Measurements from ENCODE around the gene NRM.
"Not testable (repeated sequence)": the region's sequence is repeated elsewhere in the genome, so short reads cannot be mapped to it uniquely, and the experiment has no call there.

NRM gene, protein sequence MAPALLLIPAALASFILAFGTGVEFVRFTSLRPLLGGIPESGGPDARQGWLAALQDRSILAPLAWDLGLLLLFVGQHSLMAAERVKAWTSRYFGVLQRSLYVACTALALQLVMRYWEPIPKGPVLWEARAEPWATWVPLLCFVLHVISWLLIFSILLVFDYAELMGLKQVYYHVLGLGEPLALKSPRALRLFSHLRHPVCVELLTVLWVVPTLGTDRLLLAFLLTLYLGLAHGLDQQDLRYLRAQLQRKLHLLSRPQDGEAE

GRCh38 chr6:30690403-30691207 is at the start of gene NRM:
Gene NRM (minus strand): TSS chr6:30690984. CDS start chr6:30690974, 10 bp downstream.
- DNase-seq (ENCODE audit: low read depth in 4 of 4, low spot score in 1 of 4): peak; percentile 54 to 76 (median 70)

GRCh38 chr6:30740540-30740870 is 49.7 kb upstream of the NRM start:
- no peak for DNase-seq (ENCODE audit: low read depth in 4 of 4, low spot score in 1 of 4)

GRCh38 chr6:30738532-30738931 is 47.7 kb upstream of the NRM start:
- DNase-seq (ENCODE audit: low read depth in 4 of 4, low spot score in 1 of 4): no peak

DNA sequence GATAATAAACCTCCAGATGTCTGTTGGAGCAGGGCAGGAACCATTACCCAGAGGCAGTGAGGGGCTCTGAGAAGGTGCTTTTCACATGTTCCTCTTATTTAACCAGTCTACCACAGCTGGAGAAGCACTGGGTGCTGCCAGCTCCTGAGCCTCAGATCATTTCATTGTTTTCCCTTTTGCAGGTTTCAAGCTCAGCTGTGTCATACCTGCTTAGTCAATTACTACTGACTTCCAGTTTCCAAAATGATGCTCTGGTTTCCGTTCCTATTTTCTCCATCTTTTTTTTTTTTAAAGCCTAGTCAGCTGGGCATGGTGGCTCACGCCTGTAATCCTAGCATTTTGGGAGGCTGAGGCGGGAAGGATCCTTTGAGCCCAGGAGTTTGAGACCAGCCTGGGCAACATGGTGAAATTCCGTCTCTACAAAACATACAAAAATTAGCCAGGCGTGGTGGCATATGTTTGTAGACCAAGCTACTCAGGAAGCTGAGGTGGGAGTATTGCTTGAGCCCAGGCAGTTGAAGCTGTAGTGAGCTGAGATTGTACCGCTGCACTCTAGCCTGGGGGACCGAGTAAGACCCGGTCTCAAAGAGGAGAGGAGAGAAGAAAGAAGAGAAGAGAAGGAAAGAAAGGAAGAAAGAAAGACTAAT is 45.0 kb upstream of the NRM start:
- DNase-seq (ENCODE audit: low read depth in 4 of 4, low spot score in 1 of 4): no peak

- no peak for DNase-seq (ENCODE audit: low read depth in 4 of 4, low spot score in 1 of 4)
These were observed 41.6 kb upstream of the NRM start for GRCh38 chr6:30732237-30732943.

DNA sequence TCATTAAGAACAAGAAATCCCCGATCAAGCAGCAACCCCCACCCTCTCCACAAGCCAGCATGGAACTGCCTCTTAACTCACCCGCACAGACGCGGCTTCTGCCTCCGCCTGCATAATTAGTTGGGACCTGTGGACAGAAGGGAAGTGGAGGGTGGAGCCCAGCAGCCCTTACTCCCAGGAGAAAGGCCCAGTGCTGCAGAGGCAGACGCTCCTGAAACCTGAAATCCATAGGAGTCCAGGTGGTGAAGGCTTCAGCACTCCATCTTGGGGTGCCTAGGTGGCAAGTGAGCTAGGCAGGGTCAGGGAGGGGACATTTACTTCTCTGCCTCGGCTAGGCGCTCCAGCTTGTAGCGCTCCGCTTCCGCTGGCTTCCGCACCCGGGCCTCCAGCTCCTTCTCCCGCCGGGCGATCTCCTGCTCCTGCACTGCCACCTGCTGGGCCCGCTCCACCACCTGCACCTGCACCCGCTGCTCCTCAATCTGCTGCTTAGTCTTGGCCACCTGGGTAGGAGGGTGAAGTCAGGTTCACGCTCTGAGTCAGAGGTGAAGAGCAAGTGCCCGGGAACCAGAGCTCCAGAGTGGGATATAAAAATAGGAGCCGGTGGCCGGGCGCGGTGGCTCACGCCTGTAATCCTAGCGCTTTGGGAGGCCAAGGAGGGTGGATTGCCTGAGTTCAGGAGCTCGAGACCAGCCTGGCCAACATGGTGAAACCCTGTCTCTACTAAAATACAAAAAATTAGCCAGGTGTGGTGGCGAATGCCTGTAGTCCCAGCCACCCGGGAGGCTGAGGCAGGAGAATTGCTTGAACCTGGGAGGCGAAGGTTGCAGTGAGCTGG is 40.0 kb upstream of the NRM start:
- DNase-seq (ENCODE audit: low read depth in 4 of 4, low spot score in 1 of 4): peak in 3 of 4 experiments; percentile 64 to 82 (median 79)

DNA sequence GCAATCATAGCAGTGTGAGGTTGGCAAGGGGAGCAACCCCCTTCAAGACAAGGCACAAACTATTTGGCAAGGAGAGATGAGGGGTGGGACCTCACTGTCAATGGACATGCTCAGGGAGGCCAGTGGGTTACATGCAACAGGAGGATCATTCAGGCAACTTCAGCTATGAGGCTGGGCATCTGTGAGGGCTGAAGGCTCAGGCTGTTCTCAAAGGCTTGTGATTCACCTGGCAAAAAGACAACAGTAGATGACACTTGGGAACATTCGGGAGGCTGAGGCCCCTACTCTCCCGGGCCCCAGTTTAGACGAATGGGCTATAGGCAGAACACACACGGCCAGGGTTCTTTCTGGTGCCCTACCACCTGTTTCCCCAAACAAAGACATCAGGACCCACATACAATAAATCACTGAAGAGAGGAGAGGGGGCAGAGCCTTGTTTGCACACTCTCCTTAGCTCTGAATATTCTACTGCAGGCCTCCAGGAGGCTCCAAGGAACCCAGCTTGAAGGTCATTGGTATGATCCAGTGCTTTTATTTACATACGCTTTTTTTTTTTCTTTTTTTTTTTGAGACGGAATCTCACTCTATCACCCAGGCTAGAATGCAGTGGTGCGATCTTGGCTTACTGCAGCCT is 37.3 kb upstream of the NRM start:
- DNase-seq (ENCODE audit: low read depth in 4 of 4, low spot score in 1 of 4): no peak

GRCh38 chr6:30726506-30727413 is 36.0 kb upstream of the NRM start:
- no peak for DNase-seq (ENCODE audit: low read depth in 4 of 4, low spot score in 1 of 4)

DNA sequence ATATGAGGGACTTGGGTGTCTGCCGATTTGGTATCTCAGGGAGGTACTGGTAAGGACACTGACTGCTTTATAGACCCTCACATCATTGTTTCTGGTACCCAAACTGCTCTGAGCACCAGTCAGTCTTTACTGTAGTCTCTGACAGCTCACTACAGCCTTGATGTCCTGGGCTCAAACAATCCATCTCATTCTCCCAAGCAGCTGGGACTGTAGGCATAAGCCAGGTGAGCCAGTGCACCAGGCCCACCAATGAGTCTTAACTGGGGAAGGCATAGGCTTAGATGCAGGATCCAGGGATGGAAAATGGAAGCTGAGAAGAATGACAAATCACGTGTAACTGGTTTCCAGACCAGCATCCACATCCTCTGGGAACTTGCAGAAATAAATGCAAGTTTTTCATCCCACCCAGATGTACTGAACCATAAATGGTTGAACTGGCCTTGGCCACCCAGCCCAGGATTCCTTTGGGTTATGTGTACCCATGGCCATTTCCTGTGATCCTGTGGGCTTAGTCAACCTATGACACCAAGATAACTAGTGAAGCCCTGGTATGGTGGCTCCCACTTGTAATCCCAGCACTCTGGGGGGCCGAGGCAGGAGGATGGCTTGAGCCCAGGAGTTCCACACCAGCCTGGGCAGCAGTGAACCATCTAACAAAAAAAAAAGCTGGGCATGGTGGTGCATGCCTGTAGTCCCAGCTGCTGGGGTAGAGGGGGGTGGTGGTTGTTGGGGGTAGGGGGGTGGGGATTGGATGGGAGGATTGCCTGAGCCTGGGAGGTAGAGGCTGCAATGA is 35.1 kb upstream of the NRM start:
- no peak for DNase-seq (ENCODE audit: low read depth in 4 of 4, low spot score in 1 of 4)

- no peak for DNase-seq (ENCODE audit: low read depth in 4 of 4, low spot score in 1 of 4)
These were observed 34.3 kb upstream of the NRM start for GRCh38 chr6:30724906-30725667.

GRCh38 chr6:30723843-30724741 is 33.3 kb upstream of the NRM start:
- not testable (repeated sequence) for DNase-seq (ENCODE audit: low read depth in 4 of 4, low spot score in 1 of 4)

DNA sequence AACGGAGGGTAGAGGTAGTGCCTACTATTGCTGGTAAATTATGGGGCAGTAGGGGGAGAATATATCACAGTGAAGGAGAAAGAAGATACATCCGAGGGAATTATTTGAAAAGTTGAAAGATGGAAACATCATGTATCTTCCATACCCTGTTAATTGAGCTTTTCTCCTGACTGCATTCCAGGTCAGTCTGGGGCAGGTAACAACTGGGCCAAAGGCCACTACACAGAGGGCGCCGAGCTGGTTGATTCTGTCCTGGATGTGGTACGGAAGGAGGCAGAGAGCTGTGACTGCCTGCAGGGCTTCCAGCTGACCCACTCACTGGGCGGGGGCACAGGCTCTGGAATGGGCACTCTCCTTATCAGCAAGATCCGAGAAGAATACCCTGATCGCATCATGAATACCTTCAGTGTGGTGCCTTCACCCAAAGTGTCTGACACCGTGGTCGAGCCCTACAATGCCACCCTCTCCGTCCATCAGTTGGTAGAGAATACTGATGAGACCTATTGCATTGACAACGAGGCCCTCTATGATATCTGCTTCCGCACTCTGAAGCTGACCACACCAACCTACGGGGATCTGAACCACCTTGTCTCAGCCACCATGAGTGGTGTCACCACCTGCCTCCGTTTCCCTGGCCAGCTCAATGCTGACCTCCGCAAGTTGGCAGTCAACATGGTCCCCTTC is 32.5 kb upstream of the NRM start:
- not testable (repeated sequence) for DNase-seq (ENCODE audit: low read depth in 4 of 4, low spot score in 1 of 4)

GRCh38 chr6:30722280-30723112 is 31.7 kb upstream of the NRM start:
- DNase-seq (ENCODE audit: low read depth in 4 of 4, low spot score in 1 of 4): peak in 3 of 4 experiments; percentile 74 to 88 (median 76)

GRCh38 chr6:30722025-30722279 is 31.2 kb upstream of the NRM start:
- not testable (repeated sequence) for DNase-seq (ENCODE audit: low read depth in 4 of 4, low spot score in 1 of 4)
